Stimulated activated CD8-positive, alpha-beta memory T cell treated with anti-CD3 and anti-CD28 coated beads, Interleukin-2, amount 100 ng/mL, for 1 hour (primary cell): ENCODE data around the gene EHMT1.
"Not testable (repeated sequence)": the region's sequence is repeated elsewhere in the genome, so short reads cannot be mapped to it uniquely, and the experiment has no call there.

ENCODE experiments used
- DNase-seq, 2 donors: peaks; one replicate each; pipeline ENCODE4 v3.0.0-alpha.2; 2020; ENCODE audit warnings: low read depth in 2 of 2

EHMT1 gene

GRCh38 chr9:137809040-137809576 lies 190.3 kb downstream of the EHMT1 start:
- no peak for DNase-seq

DNA sequence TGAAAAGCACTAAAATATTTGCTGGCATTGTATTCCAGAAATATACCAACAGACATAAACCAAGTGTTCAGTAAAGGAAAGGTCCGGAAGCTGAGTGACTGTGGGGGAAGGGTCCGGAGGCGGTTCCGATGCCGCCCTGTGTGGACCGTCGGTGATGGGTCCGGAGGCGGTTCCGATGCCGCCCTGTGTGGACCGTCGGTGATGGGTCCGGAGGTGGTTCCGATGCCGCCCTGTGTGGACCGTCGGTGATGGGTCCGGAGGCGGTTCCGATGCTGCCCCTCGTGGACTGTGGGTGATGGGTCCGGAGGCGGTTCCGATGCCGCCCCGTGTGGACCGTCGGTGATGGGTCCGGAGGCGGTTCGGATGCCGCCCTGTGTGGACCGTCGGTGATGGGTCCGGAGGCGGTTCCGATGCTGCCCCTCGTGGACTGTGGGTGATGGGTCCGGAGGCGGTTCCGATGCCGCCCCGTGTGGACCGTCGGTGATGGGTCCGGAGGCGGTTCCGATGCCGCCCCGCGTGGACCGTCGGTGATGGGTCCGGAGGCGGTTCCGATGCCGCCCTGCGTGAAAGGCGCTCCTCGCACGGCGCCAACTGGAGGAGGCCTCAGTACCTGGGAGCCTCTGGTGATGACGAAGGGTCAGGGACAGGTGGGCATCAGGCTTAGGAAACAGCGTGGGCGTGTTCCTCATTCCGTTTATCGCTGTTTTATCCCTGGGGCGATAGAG lies 191.1 kb downstream of the EHMT1 start:
- DNase-seq, result not testable (repeated sequence)

DNA sequence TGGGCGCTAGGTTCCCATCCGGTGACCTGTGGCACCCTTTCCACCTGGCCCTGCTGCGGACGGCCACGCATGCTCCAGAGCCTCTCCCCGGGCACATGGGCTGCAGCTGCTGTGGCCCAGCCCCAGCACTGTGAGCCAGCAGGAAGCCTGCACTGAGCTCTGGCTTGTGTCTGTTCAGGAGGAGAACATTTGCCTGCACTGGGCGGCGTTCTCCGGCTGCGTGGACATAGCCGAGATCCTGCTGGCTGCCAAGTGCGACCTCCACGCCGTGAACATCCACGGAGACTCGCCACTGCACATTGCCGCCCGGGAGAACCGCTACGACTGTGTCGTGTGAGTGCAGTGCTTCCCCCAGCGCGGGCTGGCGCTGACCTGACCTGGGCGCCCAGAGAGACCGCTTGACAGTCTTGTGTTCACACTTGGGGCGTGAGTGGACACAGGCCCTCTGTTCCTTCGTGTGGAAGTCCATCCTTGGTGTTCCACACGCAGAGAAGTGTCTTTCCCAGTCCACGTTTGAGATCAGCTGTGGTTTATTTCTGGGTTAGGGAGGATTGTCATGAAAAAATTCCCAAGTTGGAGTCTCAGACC lies 192.6 kb downstream of the EHMT1 start:
- DNase-seq, result no peak

- no peak for DNase-seq
These were observed 193.7 kb downstream of the EHMT1 start for GRCh38 chr9:137812356-137813023.

DNA sequence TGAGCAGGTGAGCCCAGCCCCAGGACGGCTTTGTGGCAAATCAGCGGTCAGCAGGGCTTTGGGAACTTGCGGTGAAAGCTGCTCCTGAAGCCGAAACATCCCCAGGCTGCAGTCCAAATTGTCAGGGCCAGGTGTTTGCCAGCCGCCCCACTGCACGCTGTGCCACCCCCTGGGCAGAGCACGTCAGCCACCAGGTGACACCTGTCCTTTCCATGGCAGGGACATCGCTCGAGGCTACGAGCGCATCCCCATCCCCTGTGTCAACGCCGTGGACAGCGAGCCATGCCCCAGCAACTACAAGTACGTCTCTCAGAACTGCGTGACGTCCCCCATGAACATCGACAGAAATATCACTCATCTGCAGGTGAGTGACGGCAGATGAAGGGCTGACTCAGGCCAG lies 194.4 kb downstream of the EHMT1 start:
- DNase-seq, result no peak

- no peak for DNase-seq
These were observed 195.0 kb downstream of the EHMT1 start for GRCh38 chr9:137813651-137814415.

DNA sequence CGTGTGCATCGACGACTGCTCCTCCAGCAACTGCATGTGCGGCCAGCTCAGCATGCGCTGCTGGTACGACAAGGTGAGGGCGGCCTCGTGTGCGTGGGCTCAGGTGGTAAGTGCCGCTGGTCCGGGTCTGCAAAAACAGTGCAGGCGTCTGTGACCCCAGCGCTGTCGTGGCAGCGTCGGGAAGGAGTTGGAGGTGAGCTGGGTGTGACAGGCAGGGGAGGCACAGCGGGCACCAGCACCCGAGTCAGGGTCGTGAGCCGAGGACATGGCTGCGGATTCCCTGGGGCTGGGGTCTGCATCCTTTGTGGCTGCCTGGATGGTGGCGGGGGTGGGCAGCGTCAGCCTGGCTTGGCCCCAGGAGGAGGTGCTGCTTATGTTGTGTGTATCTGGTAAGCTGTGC lies 195.6 kb downstream of the EHMT1 start:
- no peak for DNase-seq

DNA sequence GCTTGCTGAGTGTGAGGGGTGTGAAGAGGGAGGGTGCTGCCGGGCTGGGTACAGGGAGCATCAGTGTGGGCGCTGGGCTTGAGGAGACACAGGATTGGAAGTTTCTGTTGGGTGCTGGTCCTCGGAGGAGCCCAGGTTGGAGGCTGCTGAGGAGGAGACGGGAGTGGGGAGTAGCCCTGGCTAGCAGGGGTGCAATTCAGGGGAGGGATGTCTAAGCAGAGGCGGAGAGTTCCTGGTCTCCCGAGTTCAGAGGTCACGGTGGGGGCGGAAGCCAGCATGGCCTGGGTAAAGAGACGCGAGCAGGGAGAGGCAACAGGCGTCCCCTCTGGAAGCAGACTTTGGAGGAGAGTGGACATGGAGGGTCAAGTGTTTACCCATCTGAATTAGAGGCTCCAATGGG lies 196.0 kb downstream of the EHMT1 start:
- no peak for DNase-seq

- DNase-seq, result no peak
These were observed 196.8 kb downstream of the EHMT1 start for GRCh38 chr9:137815256-137816255.

DNA sequence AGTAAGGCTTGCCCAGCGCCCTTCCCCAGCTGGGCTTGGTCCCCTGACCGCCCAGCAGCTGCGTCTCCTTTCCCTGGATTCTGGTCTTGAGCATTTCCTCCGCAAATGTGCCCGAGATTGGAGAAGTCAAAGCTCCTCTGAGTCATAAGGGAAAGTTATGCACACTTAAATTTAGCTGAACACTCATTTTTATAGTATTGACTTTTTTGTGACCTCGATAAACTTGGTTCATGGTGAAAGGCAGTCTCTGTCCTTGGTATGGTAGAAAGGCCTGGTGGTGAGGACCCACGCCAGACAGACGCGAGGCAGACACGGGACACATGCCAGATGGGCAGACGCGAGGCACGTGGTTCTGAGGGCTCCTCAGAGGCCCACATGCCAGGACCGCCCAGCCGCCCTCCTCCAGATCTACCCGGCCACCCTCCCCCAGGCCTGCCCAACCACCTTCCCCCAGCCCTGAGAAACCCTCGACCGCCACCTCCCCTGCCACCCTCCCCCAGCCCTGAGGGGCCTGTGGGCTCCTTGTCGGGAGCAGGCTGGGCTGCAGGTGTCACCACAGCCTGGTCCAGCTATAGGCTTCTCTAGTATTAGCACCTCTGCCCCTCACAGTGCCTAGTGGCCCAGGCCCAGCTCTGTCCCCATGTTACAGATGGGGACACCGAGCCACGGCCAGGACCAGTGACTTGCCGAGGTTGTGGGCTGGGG lies 197.9 kb downstream of the EHMT1 start:
- no peak for DNase-seq

DNA sequence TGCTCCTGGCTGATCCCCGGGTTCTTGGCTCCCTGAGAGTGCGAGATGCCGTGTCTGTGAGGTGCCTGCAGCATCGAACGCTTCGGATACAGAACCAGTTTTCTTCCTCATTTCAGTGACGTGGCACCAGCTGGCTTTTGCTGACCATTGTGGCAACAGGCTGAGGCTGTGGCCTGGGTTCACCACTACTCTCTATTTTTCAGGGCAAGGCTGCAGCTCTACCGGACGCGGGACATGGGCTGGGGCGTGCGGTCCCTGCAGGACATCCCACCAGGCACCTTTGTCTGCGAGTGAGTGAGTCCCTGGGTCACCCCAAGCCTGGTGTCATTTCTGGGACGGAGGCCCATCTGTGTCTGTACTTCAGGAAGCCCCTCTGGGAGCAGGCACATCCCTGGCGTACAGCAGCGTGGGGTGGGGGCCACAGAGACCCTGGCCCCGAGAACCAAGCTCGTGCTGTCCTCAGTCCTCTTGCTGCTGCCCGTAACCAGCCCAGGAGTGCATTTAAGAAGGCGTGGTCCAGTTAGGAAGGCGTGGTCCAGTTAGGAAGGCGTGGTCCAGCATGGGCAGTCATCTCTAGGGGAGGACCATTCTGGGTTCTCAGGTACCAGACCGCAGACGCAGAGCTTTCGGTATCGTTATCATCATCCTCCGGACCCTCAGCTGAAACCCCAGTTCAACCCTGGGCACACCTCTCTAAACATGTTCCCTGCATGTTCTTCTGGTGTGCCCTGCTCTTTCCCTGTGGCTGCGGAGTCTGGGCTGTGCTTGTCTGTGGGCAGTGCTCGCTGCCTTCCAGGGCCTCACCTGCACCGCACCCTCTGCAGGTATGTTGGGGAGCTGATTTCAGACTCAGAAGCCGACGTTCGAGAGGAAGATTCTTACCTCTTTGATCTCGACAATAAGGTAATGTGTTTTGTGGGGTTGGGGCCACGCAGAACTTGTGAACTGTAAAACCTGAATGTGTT lies 198.7 kb downstream of the EHMT1 start:
- DNase-seq, result no peak

DNA sequence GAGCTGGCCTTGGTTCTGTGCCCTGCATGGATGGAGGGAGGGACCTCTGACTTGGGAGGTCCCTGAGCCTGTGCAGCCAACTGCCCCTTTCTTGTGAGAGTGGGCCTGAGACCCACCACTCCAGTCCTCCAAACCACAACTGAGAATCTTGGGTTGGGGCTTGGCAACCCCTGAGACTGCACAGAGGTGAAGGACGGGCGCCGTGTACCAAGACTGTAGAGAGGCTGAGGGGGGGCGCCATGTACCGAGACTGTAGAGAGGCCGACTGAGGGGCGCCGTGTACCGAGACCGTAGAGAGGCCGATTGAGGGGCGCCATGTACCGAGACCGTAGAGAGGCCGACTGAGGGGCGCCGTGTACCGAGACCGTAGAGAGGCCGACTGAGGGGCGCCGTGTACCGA lies 199.5 kb downstream of the EHMT1 start:
- no peak for DNase-seq

GRCh38 chr9:137820161-137820855 lies 201.5 kb downstream of the EHMT1 start:
- DNase-seq, result no peak

DNA sequence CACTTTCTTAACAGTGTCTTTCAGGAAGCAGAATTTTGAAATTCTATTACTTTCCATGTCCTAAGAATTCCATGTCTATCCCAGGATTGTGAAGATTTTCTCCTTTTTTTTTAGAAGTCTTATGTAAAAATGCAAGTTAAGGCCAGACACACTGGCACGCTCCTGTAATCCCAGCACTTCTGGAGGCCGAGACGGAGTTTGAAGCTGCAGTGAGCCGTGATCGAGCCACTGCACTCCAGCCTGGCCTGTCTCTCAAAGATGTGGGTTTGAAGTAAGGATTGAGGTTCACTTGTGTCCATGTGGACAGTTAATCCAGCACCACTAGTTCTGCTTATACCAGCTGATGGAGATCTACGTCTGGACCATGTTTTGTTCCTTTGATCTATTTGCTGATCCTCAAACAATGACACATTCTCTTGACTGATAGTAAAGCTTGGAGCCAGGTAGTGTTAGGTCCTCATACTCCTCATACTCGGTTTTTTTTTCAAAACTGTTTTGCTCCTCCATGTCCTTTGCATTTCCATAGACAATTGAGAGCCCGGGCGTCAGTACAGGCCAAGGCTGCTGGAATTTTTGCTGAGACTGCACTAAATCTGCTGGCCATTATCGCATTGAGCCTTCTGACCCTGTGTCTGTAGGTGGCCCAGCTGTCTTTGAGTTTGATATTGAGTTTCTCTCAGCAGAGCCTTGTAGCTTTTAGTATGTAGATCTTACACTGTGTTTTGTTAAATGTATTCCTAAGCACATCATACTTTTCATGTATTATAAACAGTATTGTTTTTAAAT lies 205.4 kb downstream of the EHMT1 start:
- no peak for DNase-seq

DNA sequence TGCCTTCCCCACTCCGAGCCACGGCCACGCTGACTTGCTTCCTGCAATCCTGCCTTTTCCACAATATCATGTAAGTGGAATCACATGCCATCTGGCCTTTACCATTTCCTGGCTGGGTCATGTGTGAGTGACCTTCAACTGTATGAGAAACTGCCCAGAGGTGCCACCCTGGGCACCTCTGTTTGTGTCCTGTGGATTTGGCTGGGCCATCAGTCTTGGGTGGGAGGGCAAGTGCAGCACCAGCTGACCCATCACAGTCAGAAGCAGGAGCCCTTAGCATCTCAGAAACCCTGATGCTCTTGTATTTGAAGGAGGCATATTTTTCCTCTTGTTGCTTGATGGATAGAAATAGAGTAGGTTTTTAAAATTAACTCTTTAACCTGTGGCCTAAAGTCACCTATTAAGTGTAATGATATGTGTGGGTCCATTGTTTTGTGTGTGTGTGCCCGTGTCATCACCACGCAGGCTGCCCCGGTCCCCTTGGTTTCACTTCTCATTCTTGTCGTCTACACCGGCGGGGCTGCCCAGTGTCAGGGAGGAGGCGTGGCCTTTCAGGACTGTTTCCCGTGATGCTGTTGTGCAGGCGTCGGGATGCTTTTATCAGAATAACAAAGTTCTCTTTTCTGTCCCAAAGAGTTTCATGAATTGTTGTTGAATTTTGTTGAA lies 206.7 kb downstream of the EHMT1 start:
- DNase-seq, result no peak

GRCh38 chr9:137827908-137828526 lies 209.2 kb downstream of the EHMT1 start:
- DNase-seq, result no peak
